ENCODE results near the gene CLTB. TPM values are rescaled to one million over a fixed set of nuclear protein-coding genes. Genes with fewer than 3 reads are reported as not detected.
A peak's percentile ranks its signal among the peaks of the same experiment; 100 is the strongest.

CLTB gene
- polyA plus RNA-seq, 3 donors = 63.2 to 87.6 (median 75.2) TPM

GRCh38 chr5:176365351-176366231 lies 50.7 kb downstream of the CLTB start, which contains the start of gene ARL10:
Gene ARL10 (plus strand): TSS chr5:176365487. CDS start chr5:176365564, 77 bp downstream.
- peak in 1 of 3 donors; percentile 17 for DNase-seq
- H2AFZ ChIP-seq (ENCODE audit: insufficient read depth, low read depth, low read length, poor library complexity, severe bottlenecking) = peak within 1 kb of the TSS; percentile 81
- H4K20me1 ChIP-seq (ENCODE audit: insufficient read depth, low read length) = no peaks in the 10 kb centered on the region
- Mint-ChIP-seq H3K9me3 (peaks cover 0 to 20% (median 4%) of the 10 kb centered on the region in 7 donors), H3K4me3 (peak within 1 kb of the TSS; percentile 72 to 84), H3K36me3 (peaks cover 0 to 3% of the 10 kb centered on the region in 2 donors), H3K27me3 (ENCODE audit: low read depth in 3 of 3) (peaks cover 34 to 50% (median 42%) of the 10 kb centered on the region in 3 donors), H3K4me1 (peaks cover 22% of the 10 kb centered on the region), H3K27ac (no peak within 1 kb of the TSS)
- H3K9me3 ChIP-seq (replicated peaks in 1 of 2; ENCODE audit: control insufficient read depth in 1 of 2, insufficient read depth in 1 of 2, low read length in 2 of 2) = no peaks in the 10 kb centered on the region
- peak within 1 kb of the TSS; percentile 74 for H3K4me2 ChIP-seq (replicated peaks; ENCODE audit: extremely low read depth, low read length, poor library complexity, severe bottlenecking)
- no peak within 1 kb of the TSS for H3K27ac ChIP-seq (ENCODE audit: low read depth in 1 of 2, low read length in 2 of 2)
- peaks cover 23 to 37% of the 10 kb centered on the region in 2 donors for H3K4me1 ChIP-seq (ENCODE audit: control insufficient read depth in 1 of 2, insufficient read depth in 2 of 2, low read length in 2 of 2)
- intact Hi-C loops (cut with micrococcal nuclease) = no loop called here
- peaks cover 9% of the 10 kb centered on the region for H3K79me2 ChIP-seq (ENCODE audit: insufficient read depth, low read length)
- TF ChIP-seq CTCF (IDR thresholded peaks at IDR 0.05) = no peak
- peak within 1 kb of the TSS; percentile 41 to 72 (median 54) for H3K4me3 ChIP-seq (replicated peaks in 1 of 3; ENCODE audit: low read depth in 2 of 3, low read length in 3 of 3)
- WGBS (ENCODE audit: insufficient coverage) = under 1% methylated on average over 93 of the region's 108 CpGs
- H3K9ac ChIP-seq (ENCODE audit: insufficient read depth, low read length, poor library complexity, severe bottlenecking) = peak within 1 kb of the TSS; percentile 28
- no peaks in the 10 kb centered on the region for H3K36me3 ChIP-seq (replicated peaks in 1 of 2; ENCODE audit: control insufficient read depth in 1 of 2, insufficient read depth in 2 of 2, low read length in 2 of 2)
- peaks cover 20 to 46% of the 10 kb centered on the region in 2 donors for H3K27me3 ChIP-seq (ENCODE audit: control insufficient read depth in 2 of 2, insufficient read depth in 2 of 2, low read length in 2 of 2)

- H3K79me2 ChIP-seq (ENCODE audit: insufficient read depth, low read length) = peaks cover 13% of the 10 kb centered on the region
- no peak for DNase-seq
- H3K27me3 ChIP-seq (ENCODE audit: control insufficient read depth in 2 of 2, insufficient read depth in 2 of 2, low read length in 2 of 2) = peaks cover 20 to 46% of the 10 kb centered on the region in 2 donors
- no peak for TF ChIP-seq CTCF (IDR thresholded peaks at IDR 0.05)
- 28% methylated on average over 9 of the region's 28 CpGs for WGBS (ENCODE audit: insufficient coverage)
- no peaks in the 10 kb centered on the region for H3K36me3 ChIP-seq (replicated peaks in 1 of 2; ENCODE audit: control insufficient read depth in 1 of 2, insufficient read depth in 2 of 2, low read length in 2 of 2)
- Mint-ChIP-seq H3K9me3 (peaks cover 0 to 20% (median 4%) of the 10 kb centered on the region in 7 donors), H3K27me3 (ENCODE audit: low read depth in 3 of 3) (peaks cover 34 to 50% (median 40%) of the 10 kb centered on the region in 3 donors), H3K36me3 (peaks cover 0 to 3% of the 10 kb centered on the region in 2 donors), H3K27ac (no peak overlapping the region), H3K4me3 (peak overlapping the region; percentile 69 to 84), H3K4me1 (peaks cover 22% of the 10 kb centered on the region)
- H3K4me3 ChIP-seq (replicated peaks in 1 of 3; ENCODE audit: low read depth in 2 of 3, low read length in 3 of 3) = peak overlapping the region; percentile 41 to 72 (median 54)
- peak overlapping the region; percentile 74 for H3K4me2 ChIP-seq (replicated peaks; ENCODE audit: extremely low read depth, low read length, poor library complexity, severe bottlenecking)
- H3K9me3 ChIP-seq (replicated peaks in 1 of 2; ENCODE audit: control insufficient read depth in 1 of 2, insufficient read depth in 1 of 2, low read length in 2 of 2) = no peaks in the 10 kb centered on the region
- peak overlapping the region; percentile 81 for H2AFZ ChIP-seq (ENCODE audit: insufficient read depth, low read depth, low read length, poor library complexity, severe bottlenecking)
- H3K4me1 ChIP-seq (ENCODE audit: control insufficient read depth in 1 of 2, insufficient read depth in 2 of 2, low read length in 2 of 2) = peaks cover 24 to 40% of the 10 kb centered on the region in 2 donors
- no peak overlapping the region for H3K27ac ChIP-seq (ENCODE audit: low read depth in 1 of 2, low read length in 2 of 2)
- H3K9ac ChIP-seq (ENCODE audit: insufficient read depth, low read length, poor library complexity, severe bottlenecking) = peak overlapping the region; percentile 28
- H4K20me1 ChIP-seq (ENCODE audit: insufficient read depth, low read length) = no peaks in the 10 kb centered on the region
- intact Hi-C loops (cut with micrococcal nuclease) = no loop called here
Measured at GRCh38 chr5:176364765-176365350, 51.5 kb downstream of the CLTB start.
